Stimulated activated CD4-positive, alpha-beta T cell treated with anti-CD3 and anti-CD28 coated beads, TNF-alpha, amount 100 ng/mL, for 48 hours (primary cell): ENCODE measurements around the gene PCDHGA8.
"Not testable (repeated sequence)": the region's sequence is repeated elsewhere in the genome, so short reads cannot be mapped to it uniquely, and the experiment has no call there.

Experiments
- DNase-seq, 3 donors: peaks; one replicate each; pipeline ENCODE4 v3.0.0-alpha.2; 2020; ENCODE audit warnings: low read depth in 3 of 3

The PCDHGA8 gene

DNA sequence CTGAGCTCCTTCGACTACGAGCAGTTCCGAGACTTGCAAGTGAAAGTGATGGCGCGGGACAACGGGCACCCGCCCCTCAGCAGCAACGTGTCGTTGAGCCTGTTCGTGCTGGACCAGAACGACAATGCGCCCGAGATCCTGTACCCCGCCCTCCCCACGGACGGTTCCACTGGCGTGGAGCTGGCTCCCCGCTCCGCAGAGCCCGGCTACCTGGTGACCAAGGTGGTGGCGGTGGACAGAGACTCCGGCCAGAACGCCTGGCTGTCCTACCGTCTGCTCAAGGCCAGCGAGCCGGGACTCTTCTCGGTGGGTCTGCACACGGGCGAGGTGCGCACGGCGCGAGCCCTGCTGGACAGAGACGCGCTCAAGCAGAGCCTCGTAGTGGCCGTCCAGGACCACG is 39.9 kb downstream of the PCDHGA8 start:
- DNase-seq: not testable (repeated sequence)

DNA sequence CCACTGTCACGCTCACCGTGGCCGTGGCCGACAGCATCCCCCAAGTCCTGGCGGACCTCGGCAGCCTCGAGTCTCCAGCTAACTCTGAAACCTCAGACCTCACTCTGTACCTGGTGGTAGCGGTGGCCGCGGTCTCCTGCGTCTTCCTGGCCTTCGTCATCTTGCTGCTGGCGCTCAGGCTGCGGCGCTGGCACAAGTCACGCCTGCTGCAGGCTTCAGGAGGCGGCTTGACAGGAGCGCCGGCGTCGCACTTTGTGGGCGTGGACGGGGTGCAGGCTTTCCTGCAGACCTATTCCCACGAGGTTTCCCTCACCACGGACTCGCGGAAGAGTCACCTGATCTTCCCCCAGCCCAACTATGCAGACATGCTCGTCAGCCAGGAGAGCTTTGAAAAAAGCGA is 40.3 kb downstream of the PCDHGA8 start:
- DNase-seq: not testable (repeated sequence)

DNA sequence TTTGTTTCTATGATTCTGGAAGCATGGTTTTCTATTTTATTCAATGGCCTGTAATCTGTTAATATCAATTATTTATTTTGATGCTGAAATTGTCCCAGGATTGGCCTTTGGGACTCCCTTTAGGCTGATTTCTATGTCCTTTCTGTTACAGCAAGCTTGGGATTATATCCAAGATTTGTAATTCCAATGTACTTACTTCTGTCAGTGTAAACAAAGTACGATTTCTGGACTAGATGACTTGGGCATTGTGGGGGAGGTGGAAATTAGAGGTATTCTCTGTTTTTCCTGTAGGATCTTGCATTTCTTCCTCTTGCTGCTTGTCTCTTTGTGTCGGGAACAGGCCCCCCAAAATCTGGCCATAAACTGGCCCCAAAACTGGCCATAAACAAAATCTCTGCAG is 41.6 kb downstream of the PCDHGA8 start:
- DNase-seq: no peak

DNA sequence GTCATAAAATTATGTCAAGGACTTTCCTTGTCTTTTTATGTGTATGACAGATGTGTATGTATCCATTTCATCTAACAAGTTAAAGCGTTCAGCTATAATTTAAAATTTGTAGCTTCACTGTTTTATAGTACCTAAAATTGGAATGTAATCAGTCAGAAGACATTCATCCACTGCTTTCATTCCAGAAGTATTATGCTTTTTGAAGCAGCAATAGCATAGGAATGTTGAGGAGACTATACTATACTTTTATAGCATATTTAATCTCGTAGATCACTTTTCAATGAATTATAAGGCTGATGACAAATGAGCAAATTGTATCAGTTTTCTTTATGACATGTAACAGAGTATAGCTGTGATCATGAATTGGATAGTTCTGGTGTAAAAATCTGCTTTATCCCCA is 44.8 kb downstream of the PCDHGA8 start:
- no peak for DNase-seq

DNA sequence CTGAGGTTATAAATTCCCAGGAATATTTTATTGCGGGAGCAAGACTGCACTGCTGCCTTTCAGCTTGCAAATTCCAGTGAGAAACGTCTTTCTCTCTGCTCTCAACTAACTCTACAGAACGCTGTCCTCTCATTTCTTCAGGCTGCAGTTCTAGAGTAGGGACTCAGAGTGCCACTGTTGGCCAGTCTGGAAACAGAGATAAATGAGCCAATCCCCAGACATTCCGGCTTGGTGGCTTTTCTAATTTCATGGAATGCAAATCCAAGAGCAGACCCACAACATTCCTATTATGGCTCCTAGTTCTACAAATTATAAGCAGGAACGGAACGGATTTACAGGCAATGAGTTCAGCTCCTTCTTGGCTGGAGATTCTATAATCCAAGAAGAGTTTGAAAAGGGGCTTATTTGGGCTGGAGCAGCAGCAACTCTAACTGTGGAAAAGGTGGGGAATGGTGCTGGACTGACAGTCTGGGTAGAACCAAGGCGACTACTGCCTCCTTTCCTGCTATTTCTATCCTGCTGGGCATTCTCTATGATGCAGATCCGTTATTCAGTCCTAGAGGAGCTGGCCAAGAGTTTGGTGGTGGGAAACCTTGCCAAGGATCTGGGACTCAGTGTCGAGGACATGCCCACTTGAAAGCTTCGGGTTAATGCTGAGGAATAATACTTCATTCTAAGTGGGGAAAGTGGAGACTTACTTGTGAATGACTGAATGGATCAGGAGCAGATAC is 47.1 kb downstream of the PCDHGA8 start:
- no peak for DNase-seq

DNA sequence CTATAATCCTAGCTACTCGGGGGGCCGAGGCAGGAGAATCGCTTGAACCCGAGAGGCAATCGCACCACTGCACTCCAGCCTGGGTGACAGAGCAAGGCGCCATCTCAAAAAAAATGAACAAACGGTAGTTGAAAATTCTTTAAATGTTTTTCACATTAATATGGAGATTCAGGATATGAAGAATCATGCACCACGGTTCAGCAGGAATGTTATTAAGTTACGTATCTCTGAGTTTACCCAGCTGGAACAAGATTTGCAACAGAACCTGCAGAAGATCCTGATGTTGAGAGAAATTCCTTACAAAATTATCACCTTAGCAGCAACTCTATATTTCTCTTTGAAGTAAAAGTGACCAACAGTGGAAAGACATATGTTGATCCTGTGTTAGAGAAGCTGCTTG is 47.9 kb downstream of the PCDHGA8 start:
- no peak for DNase-seq

DNA sequence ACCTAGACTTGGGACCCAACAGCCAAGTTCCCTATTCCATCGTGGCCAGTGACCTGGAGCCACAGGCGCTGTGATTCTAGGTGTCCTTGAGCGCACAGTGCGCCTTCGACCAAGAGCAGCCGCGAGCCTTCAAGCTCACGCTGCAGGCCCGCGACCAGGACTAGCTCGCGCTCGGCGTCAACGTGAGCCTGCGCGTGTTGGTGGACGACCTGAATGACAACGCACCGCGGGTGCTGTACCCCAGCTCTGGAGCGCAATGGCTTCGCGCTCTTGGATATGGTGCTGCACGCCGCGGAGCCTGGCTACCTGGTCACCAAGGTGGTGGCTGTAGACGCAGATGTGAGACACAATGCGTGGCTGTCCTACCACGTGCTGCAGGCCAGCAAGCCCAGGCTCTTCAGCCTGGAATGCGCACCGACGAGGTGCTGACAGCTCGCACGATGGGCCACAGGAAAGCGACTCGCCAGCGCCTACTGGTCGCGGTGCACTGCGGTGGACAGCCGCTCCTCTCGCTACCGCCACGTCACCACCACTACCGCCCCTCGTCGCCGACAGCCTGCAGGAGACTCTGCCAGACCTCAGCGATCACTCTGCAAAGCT is 49.2 kb downstream of the PCDHGA8 start:
- no peak for DNase-seq
